ENCODE data around the gene PRSS2.
"Not testable (repeated sequence)": the region's sequence is repeated elsewhere in the genome, so short reads cannot be mapped to it uniquely, and the experiment has no call there.

Gene PRSS2

DNA sequence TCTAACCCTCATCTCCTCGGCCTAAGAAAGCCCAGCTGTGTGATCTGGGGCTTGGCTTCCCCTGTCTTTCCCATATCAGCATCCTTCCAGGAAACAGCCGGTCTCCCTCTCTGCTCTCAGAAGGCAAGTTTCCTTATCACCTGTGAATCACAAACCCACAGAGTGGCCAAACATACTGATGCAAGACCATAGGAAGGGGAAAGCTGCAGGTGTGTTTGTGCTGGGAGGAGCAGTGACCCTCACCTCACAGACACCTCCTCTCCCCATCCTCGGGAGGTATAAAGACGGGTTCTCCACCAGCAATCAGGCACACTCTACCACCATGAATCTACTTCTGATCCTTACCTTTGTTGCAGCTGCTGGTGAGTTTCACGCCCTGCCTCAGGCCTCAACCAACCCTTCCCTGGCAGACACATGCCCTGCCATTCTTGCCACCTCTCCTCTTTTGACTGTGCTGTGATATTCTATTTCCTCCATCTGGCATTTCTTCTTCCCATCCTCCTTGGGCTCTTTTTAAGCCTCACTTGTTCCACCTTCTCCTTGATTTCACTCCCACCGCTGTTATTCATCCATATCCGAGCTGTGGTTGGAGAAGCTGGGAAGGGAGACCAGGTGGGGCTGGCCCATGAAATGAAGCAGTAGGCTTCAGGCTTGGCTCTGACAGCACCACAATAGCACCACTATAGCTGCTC, at the start of gene PRSS2:
Gene PRSS2 (plus strand): TSS at position 310 of the 692 bp plus-strand sequence. CDS start 13 bp downstream, at position 323.
- DNase-seq (ENCODE audit: extremely low read depth in 1 of 2, low read depth in 1 of 2), result no peak

DNA sequence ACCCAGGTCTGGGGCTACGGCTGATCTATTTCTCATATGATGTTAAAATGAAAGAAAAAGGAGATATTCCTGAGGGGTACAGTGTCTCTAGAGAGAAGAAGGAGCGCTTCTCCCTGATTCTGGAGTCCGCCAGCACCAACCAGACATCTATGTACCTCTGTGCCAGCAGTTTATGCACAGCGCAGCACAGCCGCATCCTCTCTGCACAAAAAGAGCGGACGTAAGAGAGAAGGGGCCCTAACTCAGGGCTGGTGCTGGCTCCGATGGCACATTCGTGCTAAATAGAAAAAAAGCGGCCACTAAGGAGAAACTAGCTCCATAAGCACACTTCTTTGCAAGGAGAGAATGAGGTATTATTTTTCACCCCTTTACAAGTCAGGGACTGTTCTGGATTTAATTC, 49.8 kb upstream of the PRSS2 start:
- no peak for DNase-seq (ENCODE audit: extremely low read depth in 1 of 2, low read depth in 1 of 2)

- DNase-seq (ENCODE audit: extremely low read depth in 1 of 2, low read depth in 1 of 2), result no peak
Measured at GRCh38 chr7:142722248-142722794, 48.4 kb upstream of the PRSS2 start.

DNA sequence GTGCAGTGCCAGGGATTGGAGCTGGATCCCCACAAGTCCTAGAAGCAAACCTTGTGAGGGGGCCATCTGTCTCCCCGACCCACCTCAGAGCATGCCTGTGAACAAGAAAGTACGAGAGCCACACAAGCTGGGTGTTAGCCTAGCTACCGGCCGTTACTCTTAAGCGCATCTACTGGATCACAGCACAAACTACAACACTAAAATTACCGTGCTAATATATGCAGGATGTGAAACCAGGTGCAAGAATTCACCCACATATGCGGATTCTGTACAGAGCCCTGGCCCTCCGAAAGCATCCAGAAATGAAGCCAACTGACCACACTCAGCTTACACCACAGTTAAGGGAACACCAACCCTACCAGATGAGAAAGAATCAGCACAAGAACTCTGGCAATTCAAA, 37.5 kb upstream of the PRSS2 start:
- no peak for DNase-seq (ENCODE audit: extremely low read depth in 1 of 2, low read depth in 1 of 2)

- no peak for DNase-seq (ENCODE audit: extremely low read depth in 1 of 2, low read depth in 1 of 2)
Measured at GRCh38 chr7:142739923-142740492, 30.8 kb upstream of the PRSS2 start.

DNA sequence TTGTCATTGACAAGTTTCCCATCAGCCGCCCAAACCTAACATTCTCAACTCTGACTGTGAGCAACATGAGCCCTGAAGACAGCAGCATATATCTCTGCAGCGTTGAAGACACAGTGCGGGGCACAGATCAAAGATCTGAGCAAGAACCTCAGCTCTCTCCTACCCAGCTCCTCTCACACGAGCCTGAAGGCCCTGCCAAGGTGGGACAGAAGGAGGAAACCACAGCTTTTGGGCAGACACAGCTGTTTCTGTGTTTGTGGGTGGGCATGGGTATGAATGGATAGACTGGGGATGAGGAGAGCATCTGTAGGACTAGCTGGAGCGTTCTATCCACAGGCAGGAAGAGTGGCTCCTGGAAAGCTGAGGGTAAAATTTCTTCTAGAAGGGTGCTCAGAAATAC, 30.0 kb upstream of the PRSS2 start:
- DNase-seq (ENCODE audit: extremely low read depth in 1 of 2, low read depth in 1 of 2), result no peak

GRCh38 chr7:142741932-142742331, 28.8 kb upstream of the PRSS2 start:
- not testable (repeated sequence) for DNase-seq (ENCODE audit: extremely low read depth in 1 of 2, low read depth in 1 of 2)

- no peak for DNase-seq (ENCODE audit: extremely low read depth in 1 of 2, low read depth in 1 of 2)
Measured at GRCh38 chr7:142745091-142745635, 25.6 kb upstream of the PRSS2 start.

DNA sequence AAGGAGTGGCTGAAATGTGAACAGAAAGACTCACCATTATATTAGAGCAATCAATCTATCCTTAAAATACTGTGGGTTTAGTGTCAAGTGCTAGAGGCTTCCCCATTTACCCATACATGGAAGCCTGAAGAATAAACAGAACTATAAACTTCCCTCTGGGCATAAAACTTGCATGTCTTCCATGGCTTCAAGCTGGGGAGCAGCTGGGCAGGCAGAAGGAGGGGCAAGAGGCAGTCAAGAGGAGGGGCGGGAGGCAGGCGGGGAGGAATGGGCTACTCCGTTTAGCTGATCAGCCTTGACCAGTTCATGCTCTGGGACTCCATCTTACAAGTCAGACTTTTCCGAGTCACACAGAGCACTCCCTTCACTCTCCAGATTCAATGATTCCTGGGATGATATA, 25.0 kb upstream of the PRSS2 start:
- no peak for DNase-seq (ENCODE audit: extremely low read depth in 1 of 2, low read depth in 1 of 2)

- DNase-seq (ENCODE audit: extremely low read depth in 1 of 2, low read depth in 1 of 2), result no peak
Measured at GRCh38 chr7:142746264-142746663, 24.5 kb upstream of the PRSS2 start.

- DNase-seq (ENCODE audit: extremely low read depth in 1 of 2, low read depth in 1 of 2), result not testable (repeated sequence)
Measured at GRCh38 chr7:142748410-142748809, 22.4 kb upstream of the PRSS2 start.

- DNase-seq (ENCODE audit: extremely low read depth in 1 of 2, low read depth in 1 of 2), result no peak
Measured at GRCh38 chr7:142749218-142749993, 21.4 kb upstream of the PRSS2 start, which contains the start of gene PRSS1. Gene PRSS1, plus strand, starts transcription at chr7:142749472. Its CDS starts 13 bp downstream, at chr7:142749485.

DNA sequence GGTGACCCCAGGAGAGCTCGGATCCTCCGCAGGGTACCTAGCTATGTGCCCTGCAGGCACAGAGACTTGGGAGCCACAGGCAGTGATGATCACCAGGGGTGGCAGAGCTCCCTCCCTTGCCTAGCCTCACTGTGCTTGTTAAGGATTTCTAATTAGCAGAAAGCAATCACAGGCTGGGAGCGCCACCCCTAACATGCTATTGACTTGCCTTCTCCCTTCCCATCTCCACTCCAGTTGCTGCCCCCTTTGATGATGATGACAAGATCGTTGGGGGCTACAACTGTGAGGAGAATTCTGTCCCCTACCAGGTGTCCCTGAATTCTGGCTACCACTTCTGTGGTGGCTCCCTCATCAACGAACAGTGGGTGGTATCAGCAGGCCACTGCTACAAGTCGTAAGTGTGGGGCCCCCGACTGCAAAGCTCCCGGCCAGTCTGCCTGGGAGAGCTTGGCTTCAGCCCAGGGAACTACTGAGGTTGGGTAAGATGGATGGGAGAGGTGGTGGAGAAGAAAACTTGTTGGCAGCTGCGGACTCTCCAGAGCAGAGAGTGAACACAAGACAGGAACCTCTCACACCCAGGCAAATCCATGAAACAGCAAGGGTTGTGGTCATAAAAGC, 20.3 kb upstream of the PRSS2 start:
- no peak for DNase-seq (ENCODE audit: extremely low read depth in 1 of 2, low read depth in 1 of 2)

GRCh38 chr7:142751526-142752175, 19.1 kb upstream of the PRSS2 start:
- not testable (repeated sequence) for DNase-seq (ENCODE audit: extremely low read depth in 1 of 2, low read depth in 1 of 2)

GRCh38 chr7:142752376-142753225, 18.2 kb upstream of the PRSS2 start:
- no peak for DNase-seq (ENCODE audit: extremely low read depth in 1 of 2, low read depth in 1 of 2)

DNA sequence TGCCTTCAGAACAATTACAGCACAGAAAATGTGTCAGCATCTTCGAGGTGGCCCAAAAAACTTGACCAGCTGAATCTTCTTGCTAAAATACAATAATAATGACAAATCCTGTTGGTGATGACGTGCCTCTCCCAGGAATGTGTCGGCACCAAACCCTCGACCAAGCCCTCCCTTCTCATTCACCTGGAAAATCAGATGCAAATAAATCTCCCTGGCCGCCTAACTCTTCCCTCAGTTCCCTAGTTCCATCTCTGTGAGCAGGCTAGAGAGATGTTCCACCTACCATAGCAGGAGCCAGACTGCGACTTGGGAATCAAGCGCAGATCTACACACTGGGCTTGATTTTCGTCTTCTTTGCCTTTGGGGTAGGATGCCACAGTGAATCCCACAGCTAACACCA, 17.4 kb upstream of the PRSS2 start:
- no peak for DNase-seq (ENCODE audit: extremely low read depth in 1 of 2, low read depth in 1 of 2)

- DNase-seq (ENCODE audit: extremely low read depth in 1 of 2, low read depth in 1 of 2), result not testable (repeated sequence)
Measured at GRCh38 chr7:142753925-142754491, 16.8 kb upstream of the PRSS2 start.

DNA sequence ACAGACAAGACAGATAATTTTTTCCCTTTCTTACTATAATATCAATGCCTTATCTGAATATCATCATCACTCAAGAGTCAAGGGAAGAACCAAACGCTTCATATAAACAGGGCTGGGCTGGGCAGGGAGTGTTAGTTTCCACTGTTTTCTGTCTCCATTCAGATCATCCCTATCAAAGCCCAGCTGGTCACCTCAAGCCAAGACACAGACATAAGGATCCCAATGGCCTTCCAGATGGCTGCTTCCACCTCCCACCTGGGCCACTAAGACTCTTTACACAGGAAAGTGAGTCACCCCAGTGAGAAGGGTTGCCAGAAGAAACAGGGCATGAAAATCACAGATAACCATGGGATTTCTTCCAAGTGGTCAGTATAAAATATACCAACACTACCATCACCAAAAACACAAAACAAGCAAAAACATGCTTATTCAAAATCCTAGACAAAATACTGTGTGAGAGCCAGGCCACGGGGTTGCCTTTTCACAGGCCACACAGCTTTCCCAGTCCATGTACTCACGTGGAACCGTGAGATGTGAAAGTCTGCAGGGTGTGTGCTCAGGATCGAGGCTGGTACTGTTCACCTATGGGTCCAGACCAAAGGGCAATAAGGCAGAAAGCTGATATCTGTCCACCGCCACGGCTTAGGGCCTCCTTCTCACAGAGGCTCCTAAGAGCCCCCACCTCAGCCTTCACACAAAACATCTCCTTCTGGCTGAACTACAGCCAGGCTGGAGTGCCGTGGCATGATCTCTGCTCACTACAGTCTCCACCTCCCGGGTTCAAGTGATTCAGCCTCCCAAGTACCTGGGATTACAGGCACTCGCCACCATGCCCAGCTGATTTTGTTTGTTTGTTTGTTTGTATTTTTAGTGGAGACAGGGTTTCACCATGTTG, 15.8 kb upstream of the PRSS2 start:
- DNase-seq (ENCODE audit: extremely low read depth in 1 of 2, low read depth in 1 of 2), result no peak

All from stimulated activated CD8-positive, alpha-beta memory T cell treated with anti-CD3 and anti-CD28 coated beads, Interleukin-7, amount 100 ng/mL, for 48 hours (primary cell).